Mammary epithelial cell (primary cell): ENCODE measurements around the gene PROK1.

Experiments used
- CTCF ChIP-seq, 2 donors: IDR thresholded peaks in 1 of 2; conservative IDR thresholded peaks in 1 of 2; 2 replicates each; pipeline ENCODE4 v1.5.1; 2011 to 2012; ENCODE audit warnings: inconsistent platforms in 2 of 2, low read length in 2 of 2, mild to moderate bottlenecking in 2 of 2, control low read depth in 1 of 2, low read depth in 1 of 2; ENCODE audit not compliant: insufficient read depth in 1 of 2; ENCODE audit errors: extremely low read depth in 1 of 2
- EZH2 ChIP-seq: IDR thresholded peaks from 2 replicates; pipeline ENCODE4 v1.6.1; 2012; ENCODE audit warnings: low read length, inconsistent platforms, borderline replicate concordance

GRCh38 chr1:110455151-110455550, 4.2 kb downstream of the PROK1 start:
- no peak for TF ChIP-seq CTCF (conservative IDR thresholded peaks at IDR 0.05 in 1 of 2, IDR thresholded peaks at IDR 0.05 in 1 of 2; ENCODE audit: extremely low read depth in 1 of 2, insufficient read depth in 1 of 2, low read depth in 1 of 2, low read length in 2 of 2)
- TF ChIP-seq EZH2, result no peak
